ENCODE data around the gene ABHD17C. TPM values are rescaled to one million over a fixed set of nuclear protein-coding genes. Genes with fewer than 3 reads are reported as not detected.

Gene ABHD17C
- total RNA-seq, 4 donors from 2014 or later, result 41.0 to 96.0 (median 72.5) TPM

- H3K27ac ChIP-seq, result no peak overlapping the region
- no peak overlapping the region for H3K4me3 ChIP-seq
- no peaks in the 10 kb centered on the region for H3K36me3 ChIP-seq
- DNase-seq, result no peak
- 80 to 84% methylated on average over 2 to 7 of the region's 7 CpGs for WGBS, 2 donors (ENCODE audit: low coverage in 1 of 2)
- H3K27me3 ChIP-seq, result no peaks in the 10 kb centered on the region
- intact Hi-C loops (cut with DNase I; ENCODE audit: low total_unique reads), result no loop called here
- no peaks in the 10 kb centered on the region for H3K9me3 ChIP-seq
- H3K4me1 ChIP-seq, result peaks cover 0 to 4% (median 0%) of the 10 kb centered on the region in 4 donors
- in situ Hi-C loops (cut with MboI; ENCODE audit: low pct_ligation_motif_present in 1 of 4, low pct_unique_long_range_greater_than_20kb in 1 of 4, low sequenced_read_pairs in 3 of 4), result loop anchor here (10.0 to 25.0 kb wide), 3 partner anchors 205 to 315 kb away; no protein-coding TSS in a partner anchor
- TF ChIP-seq CTCF (IDR thresholded peaks at IDR 0.05) (no peak), POLR2A (IDR thresholded peaks at IDR 0.05) (no peak), POLR2AphosphoS5 (IDR thresholded peaks at IDR 0.05) (no peak), EP300 (IDR thresholded peaks at IDR 0.05; ENCODE audit: low read depth) (no peak)
Observed at GRCh38 chr15:80769829-80770705, 75.0 kb downstream of the ABHD17C start.

GRCh38 chr15:80773122-80773551, 78.0 kb downstream of the ABHD17C start:
- Histone ChIP-seq H3K27me3 (peaks cover 3% of the 10 kb centered on the region), H3K9me3 (no peaks in the 10 kb centered on the region), H3K36me3 (no peaks in the 10 kb centered on the region), H3K4me3 (no peak overlapping the region), H3K4me1 (peaks cover 0 to 23% (median 16%) of the 10 kb centered on the region in 4 donors), H3K27ac (no peak overlapping the region)
- intact Hi-C loops (cut with DNase I; ENCODE audit: low total_unique reads) (no loop called here), in situ Hi-C loops (cut with MboI; ENCODE audit: low pct_ligation_motif_present in 1 of 4, low pct_unique_long_range_greater_than_20kb in 1 of 4, low sequenced_read_pairs in 3 of 4) (loop anchor here (10.0 to 25.0 kb wide), 3 partner anchors 208 to 318 kb away; no protein-coding TSS in a partner anchor)
- WGBS, 2 donors (ENCODE audit: low coverage in 1 of 2), result 82 to 83% methylated on average over 7 to 8 of the region's 8 CpGs
- TF ChIP-seq EP300 (IDR thresholded peaks at IDR 0.05; ENCODE audit: low read depth) (no peak), POLR2AphosphoS5 (IDR thresholded peaks at IDR 0.05) (no peak), CTCF (IDR thresholded peaks at IDR 0.05) (no peak), POLR2A (IDR thresholded peaks at IDR 0.05) (no peak)
- no peak for DNase-seq

GRCh38 chr15:80773792-80774352, 78.8 kb downstream of the ABHD17C start:
- no peaks in the 10 kb centered on the region for H3K9me3 ChIP-seq
- intact Hi-C loops (cut with DNase I; ENCODE audit: low total_unique reads), result no loop called here
- DNase-seq, result no peak
- no peak overlapping the region for H3K4me3 ChIP-seq
- peaks cover 10% of the 10 kb centered on the region for H3K27me3 ChIP-seq
- 46 to 55% methylated on average over 5 of the region's 5 CpGs for WGBS, 2 donors (ENCODE audit: low coverage in 1 of 2)
- H3K36me3 ChIP-seq, result no peaks in the 10 kb centered on the region
- in situ Hi-C loops (cut with MboI; ENCODE audit: low pct_ligation_motif_present in 1 of 4, low pct_unique_long_range_greater_than_20kb in 1 of 4, low sequenced_read_pairs in 3 of 4), result loop anchor here (10.0 to 25.0 kb wide), 3 partner anchors 209 to 319 kb away; no protein-coding TSS in a partner anchor
- TF ChIP-seq POLR2A (IDR thresholded peaks at IDR 0.05) (no peak), POLR2AphosphoS5 (IDR thresholded peaks at IDR 0.05) (no peak), EP300 (IDR thresholded peaks at IDR 0.05; ENCODE audit: low read depth) (no peak), CTCF (IDR thresholded peaks at IDR 0.05) (no peak)
- peaks cover 0 to 30% (median 18%) of the 10 kb centered on the region in 4 donors for H3K4me1 ChIP-seq
- H3K27ac ChIP-seq, result no peak overlapping the region

- TF ChIP-seq POLR2A (IDR thresholded peaks at IDR 0.05), result no peak
- no peak for TF ChIP-seq POLR2AphosphoS5 (IDR thresholded peaks at IDR 0.05)
- no peak for TF ChIP-seq EP300 (IDR thresholded peaks at IDR 0.05; ENCODE audit: low read depth)
- TF ChIP-seq CTCF (IDR thresholded peaks at IDR 0.05), result no peak
- no peaks in the 10 kb centered on the region for H3K9me3 ChIP-seq
- intact Hi-C loops (cut with DNase I; ENCODE audit: low total_unique reads) (no loop called here), in situ Hi-C loops (cut with MboI; ENCODE audit: low pct_ligation_motif_present in 1 of 4, low pct_unique_long_range_greater_than_20kb in 1 of 4, low sequenced_read_pairs in 3 of 4) (loop anchor here (10.0 to 25.0 kb wide), 3 partner anchors 210 to 320 kb away; no protein-coding TSS in a partner anchor)
- no peaks in the 10 kb centered on the region for H3K36me3 ChIP-seq
- H3K4me1 ChIP-seq, result peaks cover 0 to 34% (median 24%) of the 10 kb centered on the region in 4 donors
- no peak for DNase-seq
- WGBS, 2 donors (ENCODE audit: low coverage in 1 of 2), result 14 to 44% methylated on average over 1 of the region's 1 CpG
- H3K4me3 ChIP-seq, result no peak overlapping the region
- H3K27me3 ChIP-seq, result peaks cover 16% of the 10 kb centered on the region
- no peak overlapping the region for H3K27ac ChIP-seq
Observed at GRCh38 chr15:80774486-80774885, 79.4 kb downstream of the ABHD17C start.

All from transverse colon (tissue), 4 donors.